ENCODE results near the gene KIAA0825.
"Not testable (repeated sequence)": the region's sequence is repeated elsewhere in the genome, so short reads cannot be mapped to it uniquely, and the experiment has no call there.

KIAA0825 gene

DNA sequence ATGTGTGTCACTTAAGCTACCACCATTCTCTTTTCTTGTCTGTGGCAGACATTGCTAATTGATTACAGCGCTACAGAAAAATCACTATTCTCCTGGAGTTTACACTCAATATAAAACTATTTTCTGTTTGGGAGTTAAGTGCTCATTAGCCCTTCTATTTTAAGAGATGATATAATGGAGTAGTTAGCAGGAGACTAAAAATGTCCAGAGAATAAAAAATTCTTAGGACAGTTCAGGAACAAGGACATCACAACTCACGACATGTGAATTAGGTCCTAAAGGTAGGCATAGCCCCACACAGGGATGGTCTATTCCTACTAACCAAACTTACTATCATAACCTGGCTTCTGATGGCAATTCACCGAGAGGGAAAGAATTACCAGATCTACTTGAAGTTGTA is 258.5 kb downstream of the KIAA0825 start:
- no peak for DNase-seq (ENCODE audit: low spot score)
- TF ChIP-seq, protein P1, sequence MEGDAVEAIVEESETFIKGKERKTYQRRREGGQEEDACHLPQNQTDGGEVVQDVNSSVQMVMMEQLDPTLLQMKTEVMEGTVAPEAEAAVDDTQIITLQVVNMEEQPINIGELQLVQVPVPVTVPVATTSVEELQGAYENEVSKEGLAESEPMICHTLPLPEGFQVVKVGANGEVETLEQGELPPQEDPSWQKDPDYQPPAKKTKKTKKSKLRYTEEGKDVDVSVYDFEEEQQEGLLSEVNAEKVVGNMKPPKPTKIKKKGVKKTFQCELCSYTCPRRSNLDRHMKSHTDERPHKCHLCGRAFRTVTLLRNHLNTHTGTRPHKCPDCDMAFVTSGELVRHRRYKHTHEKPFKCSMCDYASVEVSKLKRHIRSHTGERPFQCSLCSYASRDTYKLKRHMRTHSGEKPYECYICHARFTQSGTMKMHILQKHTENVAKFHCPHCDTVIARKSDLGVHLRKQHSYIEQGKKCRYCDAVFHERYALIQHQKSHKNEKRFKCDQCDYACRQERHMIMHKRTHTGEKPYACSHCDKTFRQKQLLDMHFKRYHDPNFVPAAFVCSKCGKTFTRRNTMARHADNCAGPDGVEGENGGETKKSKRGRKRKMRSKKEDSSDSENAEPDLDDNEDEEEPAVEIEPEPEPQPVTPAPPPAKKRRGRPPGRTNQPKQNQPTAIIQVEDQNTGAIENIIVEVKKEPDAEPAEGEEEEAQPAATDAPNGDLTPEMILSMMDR (IDR thresholded peaks at IDR 0.05; ENCODE audit: borderline replicate concordance, control extremely low read depth, extremely low read depth, insufficient read depth, missing control alignments) = no peak
- in situ Hi-C loops (cut with MboI; ENCODE audit: low sequenced_read_pairs, unreplicated experiment) = no loop called here

DNA sequence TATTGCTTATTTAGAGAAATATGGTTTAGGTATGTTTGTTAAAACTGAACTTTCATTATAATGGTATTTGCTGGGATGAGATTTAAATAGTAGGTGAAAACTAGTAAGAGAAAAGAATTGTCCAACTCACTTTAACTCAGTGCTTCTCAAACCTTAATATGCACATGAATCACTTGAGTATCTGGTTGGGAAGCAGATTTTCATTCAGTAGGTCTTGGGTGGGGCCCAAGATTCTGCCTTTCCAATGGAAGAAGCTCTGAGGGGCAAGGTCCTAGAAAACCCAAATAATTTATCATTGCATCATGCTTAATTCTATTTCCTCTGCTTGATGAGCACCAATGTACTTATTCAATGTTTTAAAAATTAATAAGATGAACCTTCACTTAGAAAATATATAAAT is 262.6 kb downstream of the KIAA0825 start:
- in situ Hi-C loops (cut with MboI; ENCODE audit: low sequenced_read_pairs, unreplicated experiment) = no loop called here
- TF ChIP-seq, protein P1 (IDR thresholded peaks at IDR 0.05; ENCODE audit: borderline replicate concordance, control extremely low read depth, extremely low read depth, insufficient read depth, missing control alignments) = no peak
- DNase-seq (ENCODE audit: low spot score) = no peak

DNA sequence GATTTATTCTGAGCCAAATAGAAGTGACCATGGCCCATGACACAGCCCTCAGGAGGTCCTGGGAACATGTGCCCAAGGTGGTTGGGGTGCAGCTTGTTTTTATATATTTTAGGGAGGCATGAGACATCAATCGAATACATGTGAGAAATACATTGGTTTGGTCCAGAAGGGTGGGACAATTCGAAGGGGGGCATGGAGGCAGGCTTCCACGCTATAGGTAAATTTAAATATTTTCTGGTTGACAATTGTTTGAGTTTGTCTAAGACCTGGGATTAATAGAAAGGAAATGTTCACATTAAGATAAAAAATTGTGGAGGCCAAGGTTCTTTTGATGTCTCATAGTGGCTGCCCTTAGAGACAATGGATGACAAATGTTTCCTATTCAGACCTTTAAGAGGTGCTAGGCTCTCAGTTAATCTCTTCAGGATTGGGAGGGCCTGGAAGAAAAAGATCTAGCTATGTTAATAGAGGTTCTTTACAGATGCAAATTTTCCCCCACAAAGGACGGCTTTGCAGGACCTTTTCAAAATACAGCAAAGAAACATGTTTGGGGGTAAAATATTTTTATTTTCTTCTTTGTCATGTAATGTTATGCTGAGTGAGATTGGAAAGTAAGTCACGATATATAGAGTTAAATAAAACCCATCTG is 263.4 kb downstream of the KIAA0825 start:
- DNase-seq (ENCODE audit: low spot score); in situ Hi-C loops (cut with MboI; ENCODE audit: low sequenced_read_pairs, unreplicated experiment): not testable (repeated sequence)

DNA sequence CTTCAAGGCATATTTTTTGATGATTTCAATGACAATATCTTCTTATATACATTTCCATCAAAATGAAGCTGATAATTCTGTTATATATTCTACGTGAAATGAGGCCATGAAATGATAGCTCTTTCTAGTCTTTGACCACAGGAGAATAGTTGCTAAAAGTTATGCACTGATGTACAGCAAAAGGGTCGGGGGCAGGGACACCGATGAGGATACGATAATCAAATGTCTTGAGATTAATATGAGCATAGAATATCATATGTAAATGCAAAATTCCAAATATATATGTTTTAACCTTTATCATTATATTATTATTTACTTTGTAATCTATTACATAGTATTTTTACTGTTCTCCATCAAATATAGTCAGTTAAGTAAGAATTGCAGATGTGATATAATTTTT is 264.8 kb downstream of the KIAA0825 start:
- TF ChIP-seq, protein P1 (IDR thresholded peaks at IDR 0.05; ENCODE audit: borderline replicate concordance, control extremely low read depth, extremely low read depth, insufficient read depth, missing control alignments) = no peak
- in situ Hi-C loops (cut with MboI; ENCODE audit: low sequenced_read_pairs, unreplicated experiment) = no loop called here
- no peak for DNase-seq (ENCODE audit: low spot score)

DNA sequence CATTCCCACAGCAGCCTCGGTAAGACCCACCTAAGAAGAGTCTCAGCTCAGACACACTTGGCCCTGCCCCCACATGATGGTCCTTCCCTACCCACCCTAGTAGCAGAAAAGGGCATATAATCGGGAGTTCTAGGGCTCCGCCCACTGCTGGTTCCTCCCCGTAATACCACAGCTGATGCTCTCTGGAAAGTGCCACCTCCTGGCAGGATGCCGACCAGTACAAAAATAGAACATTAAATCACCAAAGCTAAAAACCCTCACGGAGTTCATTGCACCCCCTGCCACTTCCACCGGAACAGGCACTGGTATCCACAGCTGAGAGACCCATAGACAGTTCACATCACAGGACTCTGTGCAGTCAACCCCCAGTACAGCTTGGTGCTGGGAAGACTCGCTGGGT is 271.3 kb downstream of the KIAA0825 start:
- TF ChIP-seq, protein P1 (IDR thresholded peaks at IDR 0.05; ENCODE audit: borderline replicate concordance, control extremely low read depth, extremely low read depth, insufficient read depth, missing control alignments) = no peak
- in situ Hi-C loops (cut with MboI; ENCODE audit: low sequenced_read_pairs, unreplicated experiment) = no loop called here
- DNase-seq (ENCODE audit: low spot score) = no peak

DNA sequence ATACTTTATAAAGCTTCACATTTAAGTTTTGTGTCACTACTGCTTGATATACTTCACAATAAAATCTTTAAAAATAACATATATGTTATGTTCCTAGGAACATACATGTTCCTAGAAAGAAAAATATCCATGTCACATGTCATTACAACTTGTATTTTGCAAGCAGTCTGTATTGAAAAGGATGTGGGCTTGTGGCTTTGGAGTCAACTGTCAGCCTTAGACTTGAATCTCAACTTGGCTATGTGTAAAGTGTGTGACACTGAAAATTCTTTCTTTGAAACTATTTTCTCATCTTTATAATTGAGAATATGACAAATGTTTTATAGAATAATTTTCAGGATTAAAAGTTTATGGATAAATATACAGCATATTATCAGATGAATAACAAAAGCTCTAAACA is 273.1 kb downstream of the KIAA0825 start:
- TF ChIP-seq, protein P1 (IDR thresholded peaks at IDR 0.05; ENCODE audit: borderline replicate concordance, control extremely low read depth, extremely low read depth, insufficient read depth, missing control alignments) = no peak
- in situ Hi-C loops (cut with MboI; ENCODE audit: low sequenced_read_pairs, unreplicated experiment) = no loop called here
- DNase-seq (ENCODE audit: low spot score) = no peak

DNA sequence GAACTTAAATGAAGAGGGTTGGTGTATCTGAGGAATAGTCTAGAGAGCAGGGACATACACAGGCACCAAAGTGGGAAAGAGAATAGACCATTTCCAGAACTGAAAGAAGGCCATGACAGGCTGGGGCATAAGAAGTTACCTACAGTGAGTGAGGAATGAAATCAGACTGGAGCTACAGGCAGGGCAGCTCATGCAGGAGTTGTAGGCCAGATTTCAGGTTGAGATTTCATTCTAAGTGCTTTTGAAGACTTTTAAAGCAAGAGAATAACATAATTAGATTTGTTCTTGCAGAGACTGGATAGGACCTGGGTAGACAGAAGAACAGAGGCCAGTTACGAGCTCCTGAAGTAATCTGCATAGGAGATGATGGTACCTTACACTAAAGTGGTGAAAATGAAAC is 280.8 kb downstream of the KIAA0825 start:
- DNase-seq (ENCODE audit: low spot score) = no peak
- TF ChIP-seq, protein P1 (IDR thresholded peaks at IDR 0.05; ENCODE audit: borderline replicate concordance, control extremely low read depth, extremely low read depth, insufficient read depth, missing control alignments) = no peak
- in situ Hi-C loops (cut with MboI; ENCODE audit: low sequenced_read_pairs, unreplicated experiment) = no loop called here
